Right atrium auricular region (tissue), 2 donors: ENCODE results near the gene SLC2A9. TPM values are rescaled to one million over a fixed set of nuclear protein-coding genes. Genes with fewer than 3 reads are reported as not detected.

Experiments
- DNase-seq: peaks from one replicate; pipeline ENCODE4 v3.0.0-alpha.2; 2019; ENCODE audit warnings: low spot score
- H3K27ac ChIP-seq, 2 donors: fragments of 200-600 bp; sonication (generic); 1 replicate in 1 of 2; 2 replicates in 1 of 2; pipeline ENCODE4 v1.5.1; 2016 to 2019
- H3K27me3 ChIP-seq, 2 donors: fragments of 200-600 bp; sonication (generic); one replicate each; pipeline versions ENCODE4 v1.5.1 to v1.6.0; 2017 to 2019
- H3K36me3 ChIP-seq: fragments of 200-600 bp; sonication (generic); one replicate; pipeline ENCODE4 v1.5.1; 2016
- H3K4me1 ChIP-seq, 2 donors: fragments of 200-600 bp; sonication (generic); one replicate each; pipeline versions ENCODE4 v1.5.1 to v1.6.0; 2017 to 2019
- H3K4me3 ChIP-seq, 2 donors: fragments of 200-600 bp; sonication (generic); 1 replicate in 1 of 2; 2 replicates in 1 of 2; pipeline ENCODE4 v1.5.1; 2017 to 2019; ENCODE audit warnings: mild to moderate bottlenecking in 1 of 2, moderate library complexity in 1 of 2
- H3K9me3 ChIP-seq, 2 donors: fragments of 200-600 bp; sonication (generic); one replicate each; pipeline ENCODE4 v1.5.1; 2019
- total RNA-seq, 2 donors: library from RNA; depleted of rRNA; stranded (reverse); fragments of >200 nt; gene quantifications; one replicate each; pipeline ENCODE4 v1.1.0, GENCODE V29; 2016
- TF ChIP-seq, protein P1 (sequence below), 2 donors: fragments of 200-600 bp; sonication (generic); IDR thresholded peaks; one replicate each; pipeline ENCODE4 v1.5.1; 2019; ENCODE audit warnings: antibody characterized with exemption in 2 of 2

Gene SLC2A9
- total RNA-seq, 2 donors from 2014 or later: 3.5 to 5.8 TPM

DNA sequence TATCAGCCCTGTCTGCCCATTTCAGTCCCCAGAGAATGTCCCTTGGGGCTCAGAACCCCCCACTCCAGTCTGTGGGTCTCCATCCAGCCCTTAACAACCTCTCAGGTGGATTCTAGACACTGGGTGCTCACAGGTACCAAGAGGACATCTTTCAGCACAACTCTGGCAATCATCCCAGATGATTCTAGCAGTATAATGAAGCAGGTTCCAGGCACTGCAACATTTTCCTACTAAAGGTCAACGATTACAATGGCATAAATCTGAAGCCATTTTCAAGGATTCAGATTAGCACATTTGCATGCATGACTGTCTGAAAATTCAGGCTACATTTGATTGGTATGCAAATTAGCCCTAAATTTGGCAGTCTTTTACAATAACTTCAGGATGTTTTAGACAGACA is 10.0 kb downstream of the SLC2A9 start:
- no peak overlapping the region for H3K4me3 ChIP-seq

DNA sequence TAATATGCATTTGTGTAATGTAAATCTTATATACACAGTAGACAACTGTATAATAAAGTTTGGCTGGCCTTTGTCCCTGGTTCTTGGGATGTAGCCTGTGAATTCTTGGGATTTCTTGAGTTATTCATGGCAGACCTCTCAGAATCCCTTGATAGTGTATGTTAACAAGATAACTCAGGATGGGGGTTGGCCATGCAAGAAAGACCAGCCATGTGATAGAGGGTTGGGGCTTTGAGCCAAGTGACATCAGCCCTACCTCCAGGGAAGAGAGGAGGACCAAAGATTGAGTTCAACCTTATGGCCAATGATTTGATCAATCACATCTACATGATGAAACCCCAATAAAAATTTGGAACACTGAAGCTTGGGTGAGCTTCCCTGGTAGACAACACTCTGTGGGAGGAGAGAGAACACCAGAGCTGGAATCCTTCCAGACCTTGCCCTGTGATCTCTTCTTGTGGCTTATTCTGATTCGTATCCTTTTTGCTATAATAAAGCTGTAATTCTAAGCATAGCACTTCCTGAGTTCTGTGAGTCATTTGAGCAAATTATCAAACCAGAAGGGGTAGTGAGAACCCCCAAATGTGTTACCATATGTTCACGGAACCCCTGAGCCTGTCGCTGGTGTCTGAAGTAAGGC is 11.3 kb downstream of the SLC2A9 start:
- H3K27ac ChIP-seq: no peak overlapping the region
- H3K36me3 ChIP-seq: no peaks in the 10 kb centered on the region
- H3K27me3 ChIP-seq: no peaks in the 10 kb centered on the region
- no peaks in the 10 kb centered on the region for H3K9me3 ChIP-seq
- no peak overlapping the region for H3K4me3 ChIP-seq
- H3K4me1 ChIP-seq: peaks cover 0 to 36% of the 10 kb centered on the region in 2 donors
- TF ChIP-seq, protein P1, sequence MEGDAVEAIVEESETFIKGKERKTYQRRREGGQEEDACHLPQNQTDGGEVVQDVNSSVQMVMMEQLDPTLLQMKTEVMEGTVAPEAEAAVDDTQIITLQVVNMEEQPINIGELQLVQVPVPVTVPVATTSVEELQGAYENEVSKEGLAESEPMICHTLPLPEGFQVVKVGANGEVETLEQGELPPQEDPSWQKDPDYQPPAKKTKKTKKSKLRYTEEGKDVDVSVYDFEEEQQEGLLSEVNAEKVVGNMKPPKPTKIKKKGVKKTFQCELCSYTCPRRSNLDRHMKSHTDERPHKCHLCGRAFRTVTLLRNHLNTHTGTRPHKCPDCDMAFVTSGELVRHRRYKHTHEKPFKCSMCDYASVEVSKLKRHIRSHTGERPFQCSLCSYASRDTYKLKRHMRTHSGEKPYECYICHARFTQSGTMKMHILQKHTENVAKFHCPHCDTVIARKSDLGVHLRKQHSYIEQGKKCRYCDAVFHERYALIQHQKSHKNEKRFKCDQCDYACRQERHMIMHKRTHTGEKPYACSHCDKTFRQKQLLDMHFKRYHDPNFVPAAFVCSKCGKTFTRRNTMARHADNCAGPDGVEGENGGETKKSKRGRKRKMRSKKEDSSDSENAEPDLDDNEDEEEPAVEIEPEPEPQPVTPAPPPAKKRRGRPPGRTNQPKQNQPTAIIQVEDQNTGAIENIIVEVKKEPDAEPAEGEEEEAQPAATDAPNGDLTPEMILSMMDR (IDR thresholded peaks at IDR 0.05): no peak
- DNase-seq: no peak

More for the DNA sequence above, 10.0 kb downstream of the SLC2A9 start:
- Histone ChIP-seq H3K4me1 (peaks cover 0 to 28% of the 10 kb centered on the region in 2 donors), H3K36me3 (no peaks in the 10 kb centered on the region), H3K27me3 (no peaks in the 10 kb centered on the region), H3K27ac (no peak overlapping the region), H3K9me3 (no peaks in the 10 kb centered on the region)
- TF ChIP-seq, protein P1 (IDR thresholded peaks at IDR 0.05): no peak
- DNase-seq: no peak

- TF ChIP-seq, protein P1 (IDR thresholded peaks at IDR 0.05): no peak
- H3K4me1 ChIP-seq: peaks cover 0 to 36% of the 10 kb centered on the region in 2 donors
- DNase-seq: no peak
- no peaks in the 10 kb centered on the region for H3K27me3 ChIP-seq
- H3K36me3 ChIP-seq: no peaks in the 10 kb centered on the region
- H3K4me3 ChIP-seq: no peak overlapping the region
- no peak overlapping the region for H3K27ac ChIP-seq
- no peaks in the 10 kb centered on the region for H3K9me3 ChIP-seq
These were observed 12.7 kb downstream of the SLC2A9 start for GRCh38 chr4:10008609-10009005.

DNA sequence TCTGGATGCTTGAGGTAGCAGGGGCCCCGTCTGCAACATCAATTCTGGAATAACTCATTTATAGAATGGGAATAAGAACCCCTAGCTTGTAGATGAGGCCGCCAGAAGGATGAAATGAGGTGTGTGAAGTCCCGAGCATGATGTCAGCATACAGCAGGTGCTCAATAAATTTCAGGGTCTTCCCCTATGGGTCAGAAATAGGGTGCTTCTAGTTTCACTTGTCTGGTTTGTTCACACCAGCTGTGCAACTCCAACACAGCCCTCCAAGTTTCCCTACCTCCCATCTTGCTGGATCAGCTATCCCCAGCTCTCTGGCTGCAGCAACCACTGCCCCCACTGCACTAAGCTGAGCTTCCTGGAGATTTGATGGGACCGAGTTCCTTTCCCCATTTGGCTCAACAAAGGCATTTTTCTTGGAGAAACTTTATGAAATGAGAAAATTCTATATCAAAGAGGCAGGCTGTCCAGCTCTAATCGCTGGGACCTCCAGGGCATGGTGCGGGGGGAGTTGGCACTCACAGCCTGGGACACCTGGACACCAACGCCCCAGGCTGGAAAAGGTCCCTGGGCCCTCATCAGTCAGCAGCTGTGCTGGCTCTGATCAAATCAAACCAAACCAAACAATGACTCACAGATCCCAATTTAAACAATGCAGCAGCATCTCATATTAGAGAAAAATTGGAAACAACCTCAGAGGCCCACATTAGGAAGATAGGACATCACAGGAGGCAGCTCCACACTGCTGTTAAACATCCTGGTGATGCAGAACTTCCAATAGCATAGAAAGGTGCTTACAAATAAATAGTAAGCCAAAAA is 13.3 kb downstream of the SLC2A9 start:
- Histone ChIP-seq H3K36me3 (no peaks in the 10 kb centered on the region), H3K4me1 (peaks cover 0 to 36% of the 10 kb centered on the region in 2 donors), H3K4me3 (no peak overlapping the region), H3K27ac (no peak overlapping the region), H3K27me3 (no peaks in the 10 kb centered on the region), H3K9me3 (no peaks in the 10 kb centered on the region)
- TF ChIP-seq, protein P1 (IDR thresholded peaks at IDR 0.05): no peak
- DNase-seq: no peak

GRCh38 chr4:10007436-10007740 is 13.9 kb downstream of the SLC2A9 start:
- Histone ChIP-seq H3K27me3 (no peaks in the 10 kb centered on the region), H3K27ac (no peak overlapping the region), H3K9me3 (no peaks in the 10 kb centered on the region), H3K36me3 (no peaks in the 10 kb centered on the region), H3K4me3 (no peak overlapping the region), H3K4me1 (peaks cover 0 to 36% of the 10 kb centered on the region in 2 donors)
- DNase-seq: no peak
- TF ChIP-seq, protein P1 (IDR thresholded peaks at IDR 0.05): no peak
